IMR-90 (cell line): Measurements from ENCODE around the gene HHIP. TPM values are rescaled to one million over a fixed set of nuclear protein-coding genes. Genes with fewer than 3 reads are reported as not detected.
A peak's percentile ranks its signal among the peaks of the same experiment; 100 is the strongest.

Source experiments
- ATAC-seq: fragments of 200-7000 bp; cut with Tn5 transposase; 2 replicates; pipeline ENCODE4 v1.9.1; 2020; ENCODE audit warnings: low read depth, mild to moderate bottlenecking, moderate library complexity
- BruUV-seq: library from RNA; stranded (reverse); fragments of 400-500 nt; replicated peaks from 2 replicates; lab custom pipeline; 2021; lab: Mats Ljungman, UMichigan
- CTCF ChIA-PET: fragments of 300-600 bp; formaldehyde crosslinking; extraction: SDS; loops from one replicate; lab custom pipeline; 2021; ENCODE audit warnings: antibody characterized with exemption; lab: Yijun Ruan, JAX
- POLR2A ChIA-PET: fragments of 300-600 bp; sonication (Branson Sonifier 250); formaldehyde crosslinking; loops from one replicate; lab custom pipeline; 2022; ENCODE audit warnings: antibody characterized with exemption; ENCODE audit not compliant: unreplicated experiment; lab: Charles Lee
- DNase-seq: peaks from one replicate; pipeline ENCODE4 v3.0.0; 2013
- H2AFZ ChIP-seq: replicated peaks from 2 replicates; pipeline ENCODE3; 2013; ENCODE audit warnings: low read length, mild to moderate bottlenecking; ENCODE audit not compliant: poor library complexity
- H2AK5ac ChIP-seq: 2 replicates; pipeline ENCODE4 v1.6.1; 2013; ENCODE audit warnings: low read depth, low read length, inconsistent platforms
- H2AK9ac ChIP-seq: replicated peaks from 2 replicates; pipeline ENCODE3; 2013; ENCODE audit warnings: mild to moderate bottlenecking, low read depth, low read length, moderate library complexity; ENCODE audit not compliant: poor library complexity
- H2BK120ac ChIP-seq: 2 replicates; pipeline ENCODE4 v1.6.1; 2013; ENCODE audit warnings: low read depth, low read length, inconsistent platforms
- H2BK15ac ChIP-seq: 3 replicates; pipeline ENCODE4 v1.6.1; 2013; ENCODE audit warnings: low read depth, low read length, inconsistent platforms
- H2BK20ac ChIP-seq: 2 replicates; pipeline ENCODE4 v1.6.1; 2013; ENCODE audit warnings: low read depth, mild to moderate bottlenecking, inconsistent platforms, low read length, moderate library complexity
- H2BK5ac ChIP-seq: 2 replicates; pipeline ENCODE4 v1.6.1; 2013; ENCODE audit warnings: mild to moderate bottlenecking, low read depth, low read length, inconsistent platforms; ENCODE audit not compliant: poor library complexity, severe bottlenecking
- H3K14ac ChIP-seq: replicated peaks from 2 replicates; pipeline ENCODE4 v1.6.1; 2013; ENCODE audit warnings: low read depth, low read length, inconsistent platforms
- H3K18ac ChIP-seq: 2 replicates; pipeline ENCODE4 v1.6.1; 2013; ENCODE audit warnings: low read depth, low read length, control low read depth
- H3K23ac ChIP-seq: 2 replicates; pipeline ENCODE4 v1.6.1; 2013; ENCODE audit warnings: low read depth, low read length, inconsistent platforms
- H3K27ac ChIP-seq: 2 replicates; pipeline ENCODE4 v1.5.1; 2013; ENCODE audit warnings: mild to moderate bottlenecking, control low read depth, low read length; ENCODE audit not compliant: insufficient read depth
- H3K27me3 ChIP-seq: 2 replicates; pipeline ENCODE4 v1.6.1; 2013; ENCODE audit warnings: low read length; ENCODE audit not compliant: control insufficient read depth, insufficient read depth
- H3K36me3 ChIP-seq: 2 replicates; pipeline ENCODE4 v1.6.1; 2013; ENCODE audit warnings: low read length, mixed read lengths; ENCODE audit not compliant: control insufficient read depth, insufficient read depth
- H3K4ac ChIP-seq: 2 replicates; pipeline ENCODE4 v1.6.1; 2013; ENCODE audit warnings: low read depth, low read length, inconsistent platforms
- H3K4me1 ChIP-seq: 2 replicates; pipeline ENCODE4 v1.6.1; 2013; ENCODE audit warnings: low read length, mixed read lengths; ENCODE audit not compliant: control insufficient read depth, insufficient read depth
- H3K4me2 ChIP-seq: 2 replicates; pipeline ENCODE4 v1.6.1; 2013; ENCODE audit warnings: low read depth, mild to moderate bottlenecking, control low read depth, low read length, moderate library complexity
- H3K4me3 ChIP-seq: 2 replicates; pipeline ENCODE4 v1.5.1; 2013; ENCODE audit warnings: low read depth, mild to moderate bottlenecking, control low read depth, low read length, moderate library complexity; ENCODE audit not compliant: insufficient read depth
- H3K56ac ChIP-seq: 2 replicates; pipeline ENCODE4 v1.6.1; 2013; ENCODE audit warnings: low read length, inconsistent platforms; ENCODE audit not compliant: insufficient read depth; ENCODE audit errors: extremely low read depth
- H3K79me1 ChIP-seq, 2 experiments: 2 replicates each; pipeline ENCODE4 v1.6.1; 2013; ENCODE audit warnings: low read length in 2 of 2, inconsistent platforms in 1 of 2, low read depth in 1 of 2
- H3K9ac ChIP-seq: 2 replicates; pipeline ENCODE4 v1.6.1; 2013; ENCODE audit warnings: low read depth, low read length, control low read depth
- H3K9me1 ChIP-seq: 2 replicates; pipeline ENCODE4 v1.6.1; 2013; ENCODE audit warnings: low read length, inconsistent platforms; ENCODE audit not compliant: insufficient read depth
- H3K9me3 ChIP-seq: 2 replicates; pipeline ENCODE4 v1.6.1; 2013; ENCODE audit warnings: low read length; ENCODE audit not compliant: control insufficient read depth, insufficient read depth
- H4K20me1 ChIP-seq: 2 replicates; pipeline ENCODE4 v1.6.1; 2013; ENCODE audit warnings: low read length, inconsistent platforms; ENCODE audit not compliant: insufficient read depth
- H4K5ac ChIP-seq: 2 replicates; pipeline ENCODE4 v1.6.1; 2013; ENCODE audit warnings: mild to moderate bottlenecking, low read depth, low read length, control low read depth
- H4K8ac ChIP-seq, 2 experiments: 2 replicates each; pipeline ENCODE4 v1.6.1; 2013; ENCODE audit warnings: low read depth in 2 of 2, low read length in 2 of 2, control low read depth in 1 of 2, inconsistent platforms in 1 of 2
- H4K91ac ChIP-seq: 2 replicates; pipeline ENCODE4 v1.6.1; 2013; ENCODE audit warnings: low read depth, low read length, inconsistent platforms; ENCODE audit not compliant: insufficient read depth
- BHLHE40 ChIP-seq: fragments of 150-350 bp; IDR thresholded peaks from 2 replicates; pipeline ENCODE4 v1.6.1; 2016; ENCODE audit warnings: mild to moderate bottlenecking, low read depth, low read length
- CEBPB ChIP-seq: IDR thresholded peaks from 2 replicates; pipeline ENCODE4 v1.6.1; 2012; ENCODE audit warnings: low read depth, low read length, improper control_type of control experiment
- CHD1 ChIP-seq: IDR thresholded peaks from 2 replicates; pipeline ENCODE4 v1.6.1; 2012; ENCODE audit warnings: low read depth, low read length, improper control_type of control experiment
- CTCF ChIP-seq: conservative IDR thresholded peaks from 2 replicates; pipeline ENCODE4 v1.5.1; 2012; ENCODE audit warnings: mild to moderate bottlenecking, low read depth, low read length, improper control_type of control experiment
- ELK1 ChIP-seq: fragments of 150-350 bp; IDR thresholded peaks from 2 replicates; pipeline ENCODE4 v1.6.1; 2016; ENCODE audit warnings: low read depth, mild to moderate bottlenecking, low read length, moderate library complexity, borderline replicate concordance
- FOS ChIP-seq: fragments of 150-350 bp; IDR thresholded peaks from 2 replicates; pipeline ENCODE4 v1.6.1; 2016; ENCODE audit warnings: low read depth, low read length
- MAFK ChIP-seq: IDR thresholded peaks from 2 replicates; pipeline ENCODE4 v1.6.1; 2012; ENCODE audit warnings: low read depth, low read length, improper control_type of control experiment
- MAZ ChIP-seq: IDR thresholded peaks from 2 replicates; pipeline ENCODE4 v1.6.1; 2012; ENCODE audit warnings: low read depth, mild to moderate bottlenecking, low read length, improper control_type of control experiment, moderate library complexity, borderline replicate concordance
- MXI1 ChIP-seq: IDR thresholded peaks from 2 replicates; pipeline ENCODE4 v1.6.1; 2012; ENCODE audit warnings: low read depth, mild to moderate bottlenecking, low read length, moderate library complexity, borderline replicate concordance
- NFE2L2 ChIP-seq: fragments of 150-350 bp; IDR thresholded peaks from 2 replicates; pipeline ENCODE4 v1.6.1; 2016; ENCODE audit warnings: low read depth, mild to moderate bottlenecking, low read length
- POLR2A ChIP-seq: IDR thresholded peaks from 2 replicates; pipeline ENCODE4 v1.6.1; 2012; ENCODE audit warnings: mild to moderate bottlenecking, low read depth, low read length
- RAD21 ChIP-seq: IDR thresholded peaks from 2 replicates; pipeline ENCODE4 v1.6.1; 2012; ENCODE audit warnings: low read length, improper control_type of control experiment
- RCOR1 ChIP-seq: IDR thresholded peaks from 2 replicates; pipeline ENCODE4 v1.6.1; 2012; ENCODE audit warnings: mild to moderate bottlenecking, low read length, improper control_type of control experiment; ENCODE audit not compliant: insufficient replicate concordance
- RFX5 ChIP-seq: IDR thresholded peaks from 2 replicates; pipeline ENCODE4 v1.8.0; 2012; ENCODE audit warnings: low read depth, mild to moderate bottlenecking, low read length, moderate library complexity
- SMC3 ChIP-seq: fragments of 150-350 bp; IDR thresholded peaks from 2 replicates; pipeline ENCODE4 v1.6.1; 2016; ENCODE audit warnings: low read depth, mild to moderate bottlenecking, antibody characterized with exemption, low read length, moderate library complexity
- WGBS, 2 experiments: methylation state at CpG; one replicate each; pipeline versions ENCODE4 v1.1.5 to v1.1.7; 2013; ENCODE audit warnings: missing lambda C conversion rate in 2 of 2; ENCODE audit not compliant: insufficient read length in 1 of 2; ENCODE audit errors: extremely low coverage in 2 of 2; 5-methylcytosine and 5-hydroxymethylcytosine counted together
- dilution Hi-C: fragments of 300-500 bp; cut with HindIII; formaldehyde crosslinking; loops from one replicate; pipeline ENCODE4 v1.14.3; 2018; ENCODE audit warnings: low sequenced_read_pairs; ENCODE audit not compliant: unreplicated experiment
- in situ Hi-C: fragments of 300-500 bp; cut with MboI; formaldehyde crosslinking; loops from 3 replicates; pipeline ENCODE4 v1.14.3; 2019; ENCODE audit warnings: low sequenced_read_pairs, inconsistent platforms, mixed read lengths
- intact Hi-C: fragments of 100-400 bp; cut with micrococcal nuclease; formaldehyde crosslinking; loops from 2 replicates; pipeline ENCODE4 v1.10.0; 2022
- polyA plus RNA-seq, 3 experiments: library from polyadenylated mRNA; depleted of rRNA; stranded (reverse); fragments of >200 nt; gene quantifications; 2 replicates each; pipeline ENCODE4 v1.2.3, GENCODE V29; 2012; ENCODE audit warnings: low replicate concordance in 1 of 3
- total RNA-seq: library from RNA; depleted of rRNA; stranded (reverse); fragments of >200 nt; gene quantifications from 2 replicates; pipeline ENCODE4 v1.2.3, GENCODE V29; 2012
- TF ChIP-seq, protein P1 (sequence below): fragments of 150-350 bp; IDR thresholded peaks from 2 replicates; pipeline ENCODE4 v1.6.1; 2017; ENCODE audit warnings: mild to moderate bottlenecking, antibody characterized with exemption, low read length, low read depth

Gene HHIP
- total and polyA plus RNA-seq, 2 of the 4 experiments (the other 2 are of a cell fraction): 6.6 to 9.6 TPM

GRCh38 chr4:144716778-144717177, 70.8 kb downstream of the HHIP start:
- ChIA-PET POLR2A (no interaction called here), CTCF (no interaction called here)
- no peak overlapping the region for H4K5ac ChIP-seq
- no peak overlapping the region for H4K91ac ChIP-seq
- H3K9me3 ChIP-seq: no peaks in the 10 kb centered on the region
- no TSS peak for BruUV-seq
- in situ Hi-C loops (no loop called here), dilution Hi-C loops (no loop called here), intact Hi-C loops (no loop called here)
- no peak overlapping the region for H3K9ac ChIP-seq
- no peak overlapping the region for H2AFZ ChIP-seq
- peaks cover 3% of the 10 kb centered on the region; the same call in 1 of the 2 replicates for H3K4me1 ChIP-seq
- DNase-seq (peak; percentile 58), ATAC-seq (no peak)
- H2BK15ac ChIP-seq: no peak overlapping the region
- H2AK5ac ChIP-seq: no peak overlapping the region
- no peaks in the 10 kb centered on the region for H3K36me3 ChIP-seq
- no peak overlapping the region for H2BK20ac ChIP-seq
- no peaks in the 10 kb centered on the region for H3K27me3 ChIP-seq
- H3K14ac ChIP-seq: no peak overlapping the region
- H2AK9ac ChIP-seq: no peak overlapping the region
- no peak overlapping the region for H3K27ac ChIP-seq
- H4K20me1 ChIP-seq: no peaks in the 10 kb centered on the region
- no peak overlapping the region for H3K56ac ChIP-seq
- H2BK5ac ChIP-seq: no peak overlapping the region
- H4K8ac ChIP-seq: no peak overlapping the region
- no peak overlapping the region for H3K4ac ChIP-seq
- no peak overlapping the region for H3K4me3 ChIP-seq
- no peak overlapping the region for H2BK120ac ChIP-seq
- WGBS, 2 experiments: no CpG with 5 or more reads among the region's 5 CpGs
- no peak overlapping the region for H3K4me2 ChIP-seq
- H3K18ac ChIP-seq: no peak overlapping the region
- no peaks in the 10 kb centered on the region for H3K9me1 ChIP-seq
- no peaks in the 10 kb centered on the region for H3K79me1 ChIP-seq
- H3K23ac ChIP-seq: no peak overlapping the region
- TF ChIP-seq CHD1 (no peak), SMC3 (no peak), MAFK (no peak), CTCF (no peak), ELK1 (no peak), POLR2A (no peak), RAD21 (no peak), MAZ (no peak), RCOR1 (no peak), RFX5 (no peak), CEBPB (no peak), MXI1 (no peak), NFE2L2 (no peak), FOS (no peak), BHLHE40 (no peak)
- TF ChIP-seq, protein P1, sequence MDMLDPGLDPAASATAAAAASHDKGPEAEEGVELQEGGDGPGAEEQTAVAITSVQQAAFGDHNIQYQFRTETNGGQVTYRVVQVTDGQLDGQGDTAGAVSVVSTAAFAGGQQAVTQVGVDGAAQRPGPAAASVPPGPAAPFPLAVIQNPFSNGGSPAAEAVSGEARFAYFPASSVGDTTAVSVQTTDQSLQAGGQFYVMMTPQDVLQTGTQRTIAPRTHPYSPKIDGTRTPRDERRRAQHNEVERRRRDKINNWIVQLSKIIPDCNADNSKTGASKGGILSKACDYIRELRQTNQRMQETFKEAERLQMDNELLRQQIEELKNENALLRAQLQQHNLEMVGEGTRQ: no peak
